Neutrophil (primary cell): ENCODE data around the gene PGAM1.

Experiments used
- H3K27ac ChIP-seq: fragments of 200-600 bp; sonication (generic); 2 replicates; pipeline ENCODE4 v1.5.1; 2016; ENCODE audit warnings: mild to moderate bottlenecking, moderate library complexity
- H3K27me3 ChIP-seq: fragments of 200-600 bp; sonication (generic); 2 replicates; pipeline ENCODE4 v1.6.0; 2016; ENCODE audit warnings: mild to moderate bottlenecking
- H3K36me3 ChIP-seq: fragments of 200-600 bp; sonication (generic); 2 replicates; pipeline ENCODE4 v1.5.1; 2017
- H3K4me1 ChIP-seq, 2 experiments: fragments of 200-600 bp in 1 of 2; sonication (generic) in 1 of 2; 1 replicate in 1 of 2; 2 replicates in 1 of 2; pipeline versions ENCODE4 v1.5.1 to v1.6.1; 2013 to 2016; ENCODE audit warnings: low read depth in 1 of 2, low read length in 1 of 2, mild to moderate bottlenecking in 1 of 2, moderate library complexity in 1 of 2; ENCODE audit not compliant: control insufficient read depth in 1 of 2, insufficient read depth in 1 of 2
- H3K4me3 ChIP-seq, 2 experiments: fragments of 200-600 bp in 1 of 2; sonication (generic) in 1 of 2; 1 replicate in 1 of 2; 2 replicates in 1 of 2; pipeline ENCODE4 v1.5.1; 2013 to 2016; ENCODE audit warnings: low read depth in 1 of 2, low read length in 1 of 2, mild to moderate bottlenecking in 1 of 2, moderate library complexity in 1 of 2
- H3K9me3 ChIP-seq: fragments of 200-600 bp; sonication (generic); 2 replicates; pipeline ENCODE4 v1.5.1; 2016
- TF ChIP-seq, protein P1 (sequence below): fragments of 200-600 bp; sonication (generic); IDR thresholded peaks from 2 replicates; pipeline ENCODE4 v1.5.1; 2016; ENCODE audit warnings: antibody characterized with exemption

Gene PGAM1

DNA sequence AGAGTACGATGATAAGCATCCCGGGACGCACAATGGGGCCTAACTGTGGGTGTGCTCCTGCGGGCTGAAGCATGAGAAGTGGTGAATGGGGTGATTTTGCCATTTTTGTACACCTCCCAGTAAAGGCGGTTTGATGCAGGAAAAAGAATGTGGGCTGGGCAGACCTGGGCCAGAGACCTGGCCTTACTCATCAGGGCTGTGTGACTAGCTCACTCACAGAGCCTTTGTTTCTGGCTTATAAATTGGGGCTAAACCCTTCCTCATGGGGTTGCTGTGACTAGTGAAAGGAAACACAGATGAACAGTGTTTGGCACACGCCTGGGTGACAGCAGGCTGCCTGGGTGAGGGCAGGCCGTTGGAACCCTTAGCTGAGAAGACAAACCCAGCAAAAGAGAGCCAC, 42.8 kb upstream of the PGAM1 start:
- Histone ChIP-seq H3K4me3 (no peak overlapping the region), H3K9me3 (no peaks in the 10 kb centered on the region), H3K36me3 (peaks cover 43% of the 10 kb centered on the region), H3K27ac (peak overlapping the region; percentile 16), H3K27me3 (no peaks in the 10 kb centered on the region), H3K4me1 (peaks cover 14 to 23% of the 10 kb centered on the region in 2 experiments)
- TF ChIP-seq, protein P1, sequence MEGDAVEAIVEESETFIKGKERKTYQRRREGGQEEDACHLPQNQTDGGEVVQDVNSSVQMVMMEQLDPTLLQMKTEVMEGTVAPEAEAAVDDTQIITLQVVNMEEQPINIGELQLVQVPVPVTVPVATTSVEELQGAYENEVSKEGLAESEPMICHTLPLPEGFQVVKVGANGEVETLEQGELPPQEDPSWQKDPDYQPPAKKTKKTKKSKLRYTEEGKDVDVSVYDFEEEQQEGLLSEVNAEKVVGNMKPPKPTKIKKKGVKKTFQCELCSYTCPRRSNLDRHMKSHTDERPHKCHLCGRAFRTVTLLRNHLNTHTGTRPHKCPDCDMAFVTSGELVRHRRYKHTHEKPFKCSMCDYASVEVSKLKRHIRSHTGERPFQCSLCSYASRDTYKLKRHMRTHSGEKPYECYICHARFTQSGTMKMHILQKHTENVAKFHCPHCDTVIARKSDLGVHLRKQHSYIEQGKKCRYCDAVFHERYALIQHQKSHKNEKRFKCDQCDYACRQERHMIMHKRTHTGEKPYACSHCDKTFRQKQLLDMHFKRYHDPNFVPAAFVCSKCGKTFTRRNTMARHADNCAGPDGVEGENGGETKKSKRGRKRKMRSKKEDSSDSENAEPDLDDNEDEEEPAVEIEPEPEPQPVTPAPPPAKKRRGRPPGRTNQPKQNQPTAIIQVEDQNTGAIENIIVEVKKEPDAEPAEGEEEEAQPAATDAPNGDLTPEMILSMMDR: no peak

DNA sequence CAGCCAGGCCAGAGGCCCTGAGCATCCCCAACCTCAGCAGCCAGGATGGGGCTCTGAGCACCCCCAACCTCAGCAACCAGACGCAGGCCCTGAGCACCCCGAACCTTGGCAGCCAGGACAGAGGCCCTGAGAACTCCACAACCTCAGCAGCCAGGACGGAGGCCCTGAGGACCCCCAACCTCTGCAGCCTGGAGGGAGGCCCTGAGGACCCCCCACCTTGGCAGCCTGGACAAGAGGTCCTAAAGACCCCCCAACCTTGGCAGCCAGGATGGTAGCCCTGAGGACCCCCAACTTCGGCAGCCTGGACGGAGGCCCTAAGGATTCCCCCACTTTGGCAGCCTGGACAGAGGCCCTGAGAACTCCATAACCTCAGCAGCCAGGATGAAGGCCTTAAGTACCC, 41.8 kb upstream of the PGAM1 start:
- Histone ChIP-seq H3K27me3 (no peaks in the 10 kb centered on the region), H3K4me1 (peaks cover 10 to 23% of the 10 kb centered on the region in 2 experiments), H3K9me3 (no peaks in the 10 kb centered on the region), H3K27ac (peak overlapping the region; percentile 16), H3K36me3 (peaks cover 44% of the 10 kb centered on the region), H3K4me3 (no peak overlapping the region)
- TF ChIP-seq, protein P1: no peak

DNA sequence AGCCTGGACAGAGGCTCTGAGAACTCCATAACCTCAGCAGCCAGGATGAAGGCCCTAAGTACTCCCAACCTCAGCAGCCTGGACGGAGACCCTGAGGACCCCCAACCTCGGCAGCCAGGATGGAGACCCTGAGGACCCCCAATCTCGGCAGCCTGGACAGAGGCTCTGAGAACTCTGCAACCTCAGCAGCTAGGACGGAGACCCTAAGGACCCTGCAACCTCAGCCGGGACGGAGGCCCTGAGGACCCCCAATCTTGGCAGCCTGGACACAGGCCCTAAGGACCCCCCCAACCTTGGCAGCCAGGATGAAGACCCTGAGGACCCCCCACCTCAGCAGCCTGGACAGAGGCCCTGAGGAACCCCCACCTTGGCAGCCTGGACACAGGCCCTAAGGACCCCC, 41.4 kb upstream of the PGAM1 start:
- no peak overlapping the region for H3K4me3 ChIP-seq
- H3K9me3 ChIP-seq: no peaks in the 10 kb centered on the region
- H3K27ac ChIP-seq: no peak overlapping the region
- TF ChIP-seq, protein P1: no peak
- H3K27me3 ChIP-seq: no peaks in the 10 kb centered on the region
- peaks cover 43% of the 10 kb centered on the region for H3K36me3 ChIP-seq
- H3K4me1 ChIP-seq: peaks cover 12 to 25% of the 10 kb centered on the region in 2 experiments

DNA sequence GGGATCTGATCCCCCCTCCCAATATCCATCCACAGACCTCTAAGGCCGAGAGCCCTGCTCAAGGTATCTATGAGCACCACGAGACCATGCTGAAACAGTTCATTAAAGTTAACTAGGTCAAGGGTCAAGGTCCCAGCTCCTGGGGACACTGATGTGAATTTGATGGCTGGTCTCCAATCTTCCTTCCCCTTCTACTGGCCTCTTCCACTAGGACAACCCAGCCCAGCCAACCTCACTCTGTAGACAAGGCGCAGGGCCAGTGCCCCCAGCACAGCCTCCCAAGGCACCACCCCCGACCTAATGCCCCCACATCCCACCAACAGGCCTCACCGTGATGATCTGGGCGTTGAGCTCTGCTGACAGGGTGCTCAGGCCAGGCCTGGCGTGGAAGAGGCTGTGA, 40.4 kb upstream of the PGAM1 start:
- Histone ChIP-seq H3K36me3 (peaks cover 41% of the 10 kb centered on the region), H3K27ac (peak overlapping the region; percentile 46), H3K4me1 (peaks cover 19 to 30% of the 10 kb centered on the region in 2 experiments), H3K4me3 (no peak overlapping the region), H3K27me3 (no peaks in the 10 kb centered on the region), H3K9me3 (no peaks in the 10 kb centered on the region)
- TF ChIP-seq, protein P1: no peak

DNA sequence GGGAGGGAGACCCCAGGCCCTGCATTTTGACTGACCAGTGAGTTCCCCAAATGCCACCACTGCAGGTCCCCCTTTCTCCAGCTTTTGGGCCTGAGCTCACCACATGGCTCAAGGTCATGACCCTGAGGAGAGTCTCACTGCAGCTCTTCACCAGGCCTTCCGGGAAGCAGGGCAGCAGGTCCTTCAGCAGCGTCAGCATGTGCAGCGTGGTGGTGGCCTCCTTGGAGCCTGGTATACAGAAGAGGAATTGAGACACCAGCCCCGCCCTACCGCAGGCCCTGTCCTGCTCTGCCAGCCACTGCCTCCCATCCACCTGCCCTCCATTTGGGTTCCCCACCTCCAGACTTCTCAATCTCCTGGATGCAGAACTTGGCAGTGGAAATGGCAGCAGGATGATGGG, 37.8 kb upstream of the PGAM1 start:
- Histone ChIP-seq H3K4me3 (no peak overlapping the region), H3K9me3 (no peaks in the 10 kb centered on the region), H3K27ac (peak overlapping the region; percentile 82), H3K36me3 (peaks cover 32% of the 10 kb centered on the region), H3K27me3 (no peaks in the 10 kb centered on the region), H3K4me1 (peaks cover 25 to 36% of the 10 kb centered on the region in 2 experiments)
- TF ChIP-seq, protein P1: no peak

DNA sequence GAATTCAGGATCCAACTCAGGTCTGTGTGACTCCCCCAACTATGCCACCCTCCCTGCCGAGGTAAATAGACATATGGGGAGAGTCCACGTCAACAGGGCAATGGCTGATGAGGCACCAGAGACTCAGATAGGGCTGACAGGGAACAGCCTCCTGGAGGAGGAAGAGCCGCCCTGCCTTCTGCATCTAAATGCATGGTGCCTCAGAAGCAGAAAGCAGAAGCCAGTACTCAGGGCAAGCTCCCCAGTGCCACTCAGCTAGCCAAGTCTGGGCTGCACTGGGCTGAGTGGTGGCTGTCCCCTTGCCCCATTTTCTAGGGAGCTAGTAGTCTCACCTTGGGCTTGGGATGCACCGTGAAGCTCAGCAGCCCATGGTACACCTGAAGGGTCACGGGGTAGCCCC, 35.9 kb upstream of the PGAM1 start:
- peaks cover 35% of the 10 kb centered on the region for H3K36me3 ChIP-seq
- peaks cover 25 to 36% of the 10 kb centered on the region in 2 experiments for H3K4me1 ChIP-seq
- TF ChIP-seq, protein P1: peak; percentile 22

More for the DNA sequence above, 35.9 kb upstream of the PGAM1 start:
- Histone ChIP-seq H3K9me3 (no peaks in the 10 kb centered on the region), H3K27me3 (no peaks in the 10 kb centered on the region), H3K4me3 (no peak overlapping the region), H3K27ac (peak overlapping the region; percentile 82)
